HEK293T (cell line): ENCODE results near the gene RYK.

Experiments used
- BHLHE40 ChIP-seq: fragments of 450-650 bp; IDR thresholded peaks from 2 replicates; pipeline ENCODE4 v1.6.1; 2016; ENCODE audit warnings: mild to moderate bottlenecking, moderate library complexity, borderline replicate concordance
- FOXK2 ChIP-seq: fragments of 450-650 bp; IDR thresholded peaks from 2 replicates; pipeline ENCODE4 v1.6.1; 2016; ENCODE audit warnings: mild to moderate bottlenecking
- FOXM1 ChIP-seq: fragments of 450-650 bp; IDR thresholded peaks from 2 replicates; pipeline ENCODE4 v1.6.1; 2017; ENCODE audit warnings: mild to moderate bottlenecking, borderline replicate concordance
- L3MBTL2 ChIP-seq: fragments of 450-650 bp; conservative IDR thresholded peaks from 2 replicates; pipeline ENCODE4 v1.6.1; 2016; ENCODE audit warnings: mild to moderate bottlenecking
- SUZ12 ChIP-seq: fragments of 450-650 bp; IDR thresholded peaks from 2 replicates; pipeline ENCODE4 v1.6.1; 2016; ENCODE audit warnings: mild to moderate bottlenecking
- TF ChIP-seq, protein P1 (sequence below): fragments of 450-650 bp; IDR thresholded peaks from 2 replicates; pipeline ENCODE4 v1.6.1; 2016

DNA sequence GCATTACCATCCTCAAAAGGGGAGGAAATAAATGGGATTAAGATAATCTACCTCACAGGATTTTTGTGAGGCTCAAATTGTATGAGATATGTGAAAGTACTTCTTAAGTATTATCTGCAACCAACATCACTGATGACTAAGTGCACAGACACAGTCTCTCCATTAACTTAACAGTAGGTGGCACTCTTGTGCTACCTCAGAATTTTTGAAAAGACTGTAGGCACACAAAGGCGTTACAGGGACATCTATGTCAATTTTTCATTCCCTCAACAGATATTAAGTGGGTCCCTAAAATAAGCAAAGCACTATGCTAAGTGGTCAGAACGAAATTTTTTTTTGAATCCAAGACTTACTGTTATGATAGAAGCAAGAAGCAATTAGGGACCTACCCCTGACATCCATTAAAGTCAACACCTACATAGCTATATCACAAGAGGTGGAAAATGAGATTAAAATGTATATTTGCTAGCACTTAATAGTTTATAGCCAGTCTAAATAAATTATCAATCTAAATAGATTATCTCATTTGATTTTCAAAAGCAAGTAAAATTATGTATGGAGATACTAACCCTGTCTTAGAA is 52.9 kb downstream of the RYK start:
- no peak for TF ChIP-seq FOXK2
- TF ChIP-seq BHLHE40: no peak
- no peak for TF ChIP-seq L3MBTL2
- no peak for TF ChIP-seq SUZ12
- TF ChIP-seq FOXM1: no peak
- TF ChIP-seq, protein P1, sequence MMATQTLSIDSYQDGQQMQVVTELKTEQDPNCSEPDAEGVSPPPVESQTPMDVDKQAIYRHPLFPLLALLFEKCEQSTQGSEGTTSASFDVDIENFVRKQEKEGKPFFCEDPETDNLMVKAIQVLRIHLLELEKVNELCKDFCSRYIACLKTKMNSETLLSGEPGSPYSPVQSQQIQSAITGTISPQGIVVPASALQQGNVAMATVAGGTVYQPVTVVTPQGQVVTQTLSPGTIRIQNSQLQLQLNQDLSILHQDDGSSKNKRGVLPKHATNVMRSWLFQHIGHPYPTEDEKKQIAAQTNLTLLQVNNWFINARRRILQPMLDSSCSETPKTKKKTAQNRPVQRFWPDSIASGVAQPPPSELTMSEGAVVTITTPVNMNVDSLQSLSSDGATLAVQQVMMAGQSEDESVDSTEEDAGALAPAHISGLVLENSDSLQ: no peak
